Measurements from ENCODE around the gene VEZF1.
A peak's percentile ranks its signal among the peaks of the same experiment; 100 is the strongest.

The VEZF1 gene

GRCh38 chr17:57987581-57988300 is at the start of gene VEZF1:
Gene VEZF1, minus strand, starts transcription at chr17:57988254. Its CDS starts 143 bp downstream, at chr17:57988111.
- Histone ChIP-seq H3K4me3 (ENCODE audit: low read length in 2 of 2) (peak within 1 kb of the TSS; percentile 89 to 92), H3K9ac (ENCODE audit: low read length in 2 of 2) (peak within 1 kb of the TSS; percentile 92 to 99), H3K27ac (ENCODE audit: low read length) (peak within 1 kb of the TSS; percentile 95), H3K9me3 (ENCODE audit: control insufficient read depth in 2 of 2, low read length in 2 of 2) (no peaks in the 10 kb centered on the region), H3K27me3 (ENCODE audit: control insufficient read depth in 1 of 2, insufficient read depth in 2 of 2, low read length in 2 of 2) (no peaks in the 10 kb centered on the region), H3K36me3 (ENCODE audit: control insufficient read depth in 2 of 2, insufficient read depth in 2 of 2, low read length in 2 of 2) (peaks cover 0 to 1% of the 10 kb centered on the region in 2 donors), H3K4me1 (ENCODE audit: control insufficient read depth, insufficient read depth, low read length) (peaks cover 24% of the 10 kb centered on the region)

DNA sequence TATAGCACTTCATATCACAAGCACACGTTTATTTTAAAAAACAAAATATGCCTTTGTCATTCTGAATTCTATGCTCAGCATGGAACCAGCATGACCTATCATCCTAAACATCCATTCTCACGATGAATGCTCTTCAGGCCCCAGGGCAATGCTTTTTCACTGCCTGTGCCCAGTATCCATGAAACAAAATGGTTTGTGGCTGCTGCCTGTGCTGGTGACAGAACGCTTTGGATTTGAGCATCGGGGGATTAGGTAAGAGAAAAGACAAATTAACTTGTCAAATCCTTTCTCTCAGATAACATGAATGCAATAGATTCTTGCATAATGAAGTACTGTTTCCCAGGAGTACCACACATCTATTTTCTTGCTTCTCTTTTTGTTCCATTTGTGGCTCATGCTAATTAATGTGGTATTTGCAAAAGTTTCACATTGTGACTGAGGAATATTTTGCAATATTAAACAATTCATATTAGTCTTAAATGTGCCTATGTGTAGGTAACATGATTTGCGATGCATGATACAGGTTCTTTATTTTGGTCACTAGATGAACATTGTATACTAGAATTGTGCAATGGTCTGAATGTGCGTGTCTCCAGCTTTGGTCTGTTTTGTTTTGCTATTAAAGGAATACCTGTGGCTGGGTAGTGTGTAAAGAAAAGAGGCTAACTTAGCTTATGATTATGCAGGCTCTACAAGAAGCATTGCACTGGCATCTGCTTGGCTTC is 44.8 kb upstream of the VEZF1 start:
- H3K36me3 ChIP-seq (ENCODE audit: control insufficient read depth in 2 of 2, insufficient read depth in 2 of 2, low read length in 2 of 2) = no peaks in the 10 kb centered on the region
- H3K27me3 ChIP-seq (ENCODE audit: control insufficient read depth in 1 of 2, insufficient read depth in 2 of 2, low read length in 2 of 2) = no peaks in the 10 kb centered on the region
- H3K4me3 ChIP-seq (ENCODE audit: low read length in 2 of 2) = no peak overlapping the region
- H3K9me3 ChIP-seq (ENCODE audit: control insufficient read depth in 2 of 2, low read length in 2 of 2) = no peaks in the 10 kb centered on the region
- no peak overlapping the region for H3K9ac ChIP-seq (ENCODE audit: low read length in 2 of 2)
- H3K27ac ChIP-seq (ENCODE audit: low read length) = no peak overlapping the region
- no peaks in the 10 kb centered on the region for H3K4me1 ChIP-seq (ENCODE audit: control insufficient read depth, insufficient read depth, low read length)

DNA sequence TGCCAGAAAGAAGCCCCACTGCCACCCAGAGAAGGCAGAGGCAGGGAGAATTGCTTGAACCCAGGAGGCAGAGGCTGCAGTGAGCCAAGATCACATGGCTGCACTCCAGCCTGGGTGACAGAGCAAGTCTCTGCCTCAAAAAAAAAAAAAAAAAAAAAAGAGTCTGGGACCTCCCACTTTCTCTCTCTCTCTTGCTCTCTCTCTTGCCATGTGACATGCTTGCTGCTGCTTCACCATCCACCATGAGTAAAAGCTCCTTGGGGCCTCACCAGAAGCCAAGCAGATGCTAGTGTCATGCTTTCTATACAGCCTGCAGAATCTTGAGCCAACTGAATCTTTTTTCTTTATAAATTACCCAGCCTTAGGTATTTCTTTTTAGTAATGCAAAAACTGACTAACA is 40.5 kb upstream of the VEZF1 start:
- no peaks in the 10 kb centered on the region for H3K36me3 ChIP-seq (ENCODE audit: control insufficient read depth in 2 of 2, insufficient read depth in 2 of 2, low read length in 2 of 2)
- H3K9me3 ChIP-seq (ENCODE audit: control insufficient read depth in 2 of 2, low read length in 2 of 2) = no peaks in the 10 kb centered on the region
- no peak overlapping the region for H3K27ac ChIP-seq (ENCODE audit: low read length)
- H3K27me3 ChIP-seq (ENCODE audit: control insufficient read depth in 1 of 2, insufficient read depth in 2 of 2, low read length in 2 of 2) = no peaks in the 10 kb centered on the region
- no peak overlapping the region for H3K4me3 ChIP-seq (ENCODE audit: low read length in 2 of 2)
- H3K9ac ChIP-seq (ENCODE audit: low read length in 2 of 2) = no peak overlapping the region
- no peaks in the 10 kb centered on the region for H3K4me1 ChIP-seq (ENCODE audit: control insufficient read depth, insufficient read depth, low read length)

DNA sequence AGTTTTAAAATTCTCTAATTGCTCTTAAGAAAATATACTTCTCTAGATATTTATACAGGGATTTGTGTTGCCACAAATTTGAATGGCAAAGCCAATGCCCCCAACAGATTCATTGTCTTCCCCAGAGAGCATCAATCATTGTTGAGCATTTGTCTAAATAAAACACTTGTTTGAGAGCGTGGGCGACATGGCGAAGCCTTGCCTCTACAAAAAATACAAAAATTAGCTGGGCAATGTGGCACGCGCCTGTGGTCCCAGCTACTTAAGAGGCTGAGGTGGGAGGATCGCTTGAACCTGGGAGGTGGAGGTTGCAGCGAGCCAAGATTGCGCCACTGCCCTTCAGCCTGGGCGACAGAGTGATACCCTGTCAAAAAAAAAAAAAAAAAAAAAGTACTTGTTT is 32.3 kb upstream of the VEZF1 start:
- Histone ChIP-seq H3K27me3 (ENCODE audit: control insufficient read depth in 1 of 2, insufficient read depth in 2 of 2, low read length in 2 of 2) (no peaks in the 10 kb centered on the region), H3K9me3 (ENCODE audit: control insufficient read depth in 2 of 2, low read length in 2 of 2) (no peaks in the 10 kb centered on the region), H3K4me3 (ENCODE audit: low read length in 2 of 2) (no peak overlapping the region), H3K9ac (ENCODE audit: low read length in 2 of 2) (no peak overlapping the region), H3K36me3 (ENCODE audit: control insufficient read depth in 2 of 2, insufficient read depth in 2 of 2, low read length in 2 of 2) (no peaks in the 10 kb centered on the region), H3K27ac (ENCODE audit: low read length) (no peak overlapping the region), H3K4me1 (ENCODE audit: control insufficient read depth, insufficient read depth, low read length) (no peaks in the 10 kb centered on the region)

DNA sequence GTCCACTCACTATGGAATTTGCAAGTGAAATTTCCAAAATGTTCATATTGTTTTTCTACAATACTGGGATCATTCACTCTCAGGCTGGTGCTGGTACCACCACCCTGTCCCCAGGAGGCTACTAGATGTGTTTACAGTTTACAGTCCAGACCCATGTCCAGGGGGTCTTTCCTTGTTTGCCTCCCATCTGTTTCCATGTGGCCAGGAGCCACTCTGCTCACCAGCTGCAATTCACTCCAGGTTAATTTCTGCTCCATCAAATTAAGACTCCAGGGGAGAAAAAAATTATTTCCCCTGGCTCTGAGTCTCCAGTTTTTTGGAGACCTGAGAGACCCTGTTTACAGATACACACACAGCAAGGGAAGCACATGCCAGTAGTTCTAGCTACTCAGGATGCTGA is 31.5 kb upstream of the VEZF1 start:
- no peaks in the 10 kb centered on the region for H3K9me3 ChIP-seq (ENCODE audit: control insufficient read depth in 2 of 2, low read length in 2 of 2)
- H3K27ac ChIP-seq (ENCODE audit: low read length) = no peak overlapping the region
- H3K4me1 ChIP-seq (ENCODE audit: control insufficient read depth, insufficient read depth, low read length) = no peaks in the 10 kb centered on the region
- no peak overlapping the region for H3K9ac ChIP-seq (ENCODE audit: low read length in 2 of 2)
- H3K36me3 ChIP-seq (ENCODE audit: control insufficient read depth in 2 of 2, insufficient read depth in 2 of 2, low read length in 2 of 2) = no peaks in the 10 kb centered on the region
- no peak overlapping the region for H3K4me3 ChIP-seq (ENCODE audit: low read length in 2 of 2)
- no peaks in the 10 kb centered on the region for H3K27me3 ChIP-seq (ENCODE audit: control insufficient read depth in 1 of 2, insufficient read depth in 2 of 2, low read length in 2 of 2)

DNA sequence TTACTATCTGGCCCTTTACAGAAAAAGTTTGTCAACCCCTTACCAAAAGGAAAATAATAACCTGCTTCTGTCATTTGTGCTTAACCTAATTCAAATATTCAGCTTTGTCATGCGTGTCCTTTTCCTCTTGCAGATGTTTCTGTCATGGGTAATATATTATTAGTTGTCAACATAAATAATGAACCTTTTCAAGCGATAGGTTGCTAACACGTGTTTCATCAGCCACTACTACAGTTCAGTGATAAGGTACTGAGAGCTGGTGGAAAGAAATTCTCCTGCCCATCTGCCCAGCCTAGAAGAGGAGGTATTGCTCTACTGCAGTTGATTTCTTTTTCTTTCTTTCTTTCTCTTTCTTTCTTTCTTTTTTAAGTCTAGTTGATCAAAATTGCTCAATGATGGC is 31.0 kb upstream of the VEZF1 start:
- H3K9me3 ChIP-seq (ENCODE audit: control insufficient read depth in 2 of 2, low read length in 2 of 2) = no peaks in the 10 kb centered on the region
- no peak overlapping the region for H3K27ac ChIP-seq (ENCODE audit: low read length)
- no peaks in the 10 kb centered on the region for H3K27me3 ChIP-seq (ENCODE audit: control insufficient read depth in 1 of 2, insufficient read depth in 2 of 2, low read length in 2 of 2)
- no peaks in the 10 kb centered on the region for H3K36me3 ChIP-seq (ENCODE audit: control insufficient read depth in 2 of 2, insufficient read depth in 2 of 2, low read length in 2 of 2)
- H3K4me3 ChIP-seq (ENCODE audit: low read length in 2 of 2) = no peak overlapping the region
- H3K9ac ChIP-seq (ENCODE audit: low read length in 2 of 2) = no peak overlapping the region
- no peaks in the 10 kb centered on the region for H3K4me1 ChIP-seq (ENCODE audit: control insufficient read depth, insufficient read depth, low read length)

- Histone ChIP-seq H3K4me1 (ENCODE audit: control insufficient read depth, insufficient read depth, low read length) (peaks cover 13% of the 10 kb centered on the region), H3K36me3 (ENCODE audit: control insufficient read depth in 2 of 2, insufficient read depth in 2 of 2, low read length in 2 of 2) (peaks cover 6 to 8% of the 10 kb centered on the region in 2 donors), H3K9ac (ENCODE audit: low read length in 2 of 2) (no peak overlapping the region), H3K4me3 (ENCODE audit: low read length in 2 of 2) (no peak overlapping the region), H3K27ac (ENCODE audit: low read length) (no peak overlapping the region), H3K9me3 (ENCODE audit: control insufficient read depth in 2 of 2, low read length in 2 of 2) (no peaks in the 10 kb centered on the region), H3K27me3 (ENCODE audit: control insufficient read depth in 1 of 2, insufficient read depth in 2 of 2, low read length in 2 of 2) (no peaks in the 10 kb centered on the region)
Observed at GRCh38 chr17:58010067-58010799, 22.2 kb upstream of the VEZF1 start.

- no peaks in the 10 kb centered on the region for H3K27me3 ChIP-seq (ENCODE audit: control insufficient read depth in 1 of 2, insufficient read depth in 2 of 2, low read length in 2 of 2)
- H3K27ac ChIP-seq (ENCODE audit: low read length) = peak overlapping the region; percentile 99
- peak overlapping the region; percentile 76 to 100 for H3K4me3 ChIP-seq (ENCODE audit: low read length in 2 of 2)
- H3K36me3 ChIP-seq (ENCODE audit: control insufficient read depth in 2 of 2, insufficient read depth in 2 of 2, low read length in 2 of 2) = peaks cover 19 to 30% of the 10 kb centered on the region in 2 donors
- no peaks in the 10 kb centered on the region for H3K9me3 ChIP-seq (ENCODE audit: control insufficient read depth in 2 of 2, low read length in 2 of 2)
- peaks cover 27% of the 10 kb centered on the region for H3K4me1 ChIP-seq (ENCODE audit: control insufficient read depth, insufficient read depth, low read length)
- peak overlapping the region; percentile 76 to 91 for H3K9ac ChIP-seq (ENCODE audit: low read length in 2 of 2)
Observed at GRCh38 chr17:58007781-58008706, 20.0 kb upstream of the VEZF1 start.

GRCh38 chr17:58006924-58007780 is 19.1 kb upstream of the VEZF1 start, which contains the start of gene SRSF1:
Gene SRSF1, minus strand, starts transcription at chr17:58007246. Its CDS starts 109 bp downstream, at chr17:58007137.
- Histone ChIP-seq H3K27ac (ENCODE audit: low read length) (peak within 1 kb of the TSS; percentile 99), H3K9me3 (ENCODE audit: control insufficient read depth in 2 of 2, low read length in 2 of 2) (no peaks in the 10 kb centered on the region), H3K36me3 (ENCODE audit: control insufficient read depth in 2 of 2, insufficient read depth in 2 of 2, low read length in 2 of 2) (peaks cover 19 to 34% of the 10 kb centered on the region in 2 donors), H3K9ac (ENCODE audit: low read length in 2 of 2) (peak within 1 kb of the TSS; percentile 91 to 100), H3K4me1 (ENCODE audit: control insufficient read depth, insufficient read depth, low read length) (peaks cover 27% of the 10 kb centered on the region), H3K27me3 (ENCODE audit: control insufficient read depth in 1 of 2, insufficient read depth in 2 of 2, low read length in 2 of 2) (no peaks in the 10 kb centered on the region), H3K4me3 (ENCODE audit: low read length in 2 of 2) (peak within 1 kb of the TSS; percentile 76 to 100)
